ENCODE data around the gene ZNF609. TPM values are rescaled to one million over a fixed set of nuclear protein-coding genes. Genes with fewer than 3 reads are reported as not detected.
"Not testable (repeated sequence)": the region's sequence is repeated elsewhere in the genome, so short reads cannot be mapped to it uniquely, and the experiment has no call there.

ZNF609 gene
- total RNA-seq, 1 donor from 2014 or later = 11.3 TPM

- FAIRE-seq (no peak), DNase-seq (ENCODE audit: low read depth) (no peak)
- no peak for TF ChIP-seq CTCF (IDR thresholded peaks at IDR 0.05; ENCODE audit: insufficient read depth, low read length, severe bottlenecking)
- Histone ChIP-seq H3K4me3 (ENCODE audit: low read depth, low read length) (no peak overlapping the region), H3K27me3 (ENCODE audit: control insufficient read depth, insufficient read depth, low read length) (no peaks in the 10 kb centered on the region), H3K36me3 (ENCODE audit: control insufficient read depth, insufficient read depth, low read length) (no peaks in the 10 kb centered on the region)
Observed at GRCh38 chr15:64624242-64624641, 163.9 kb downstream of the ZNF609 start.

GRCh38 chr15:64629063-64629462 lies 168.7 kb downstream of the ZNF609 start:
- DNase-seq (ENCODE audit: low read depth) = no peak
- H3K36me3 ChIP-seq (ENCODE audit: control insufficient read depth, insufficient read depth, low read length) = peaks cover 1% of the 10 kb centered on the region

GRCh38 chr15:64630396-64631107 lies 170.2 kb downstream of the ZNF609 start:
- Histone ChIP-seq H3K4me3 (ENCODE audit: low read depth, low read length) (no peak overlapping the region), H3K36me3 (ENCODE audit: control insufficient read depth, insufficient read depth, low read length) (peaks cover 1% of the 10 kb centered on the region), H3K27me3 (ENCODE audit: control insufficient read depth, insufficient read depth, low read length) (no peaks in the 10 kb centered on the region)
- FAIRE-seq = no peak
- DNase-seq (ENCODE audit: low read depth) = no peak
- TF ChIP-seq CTCF (IDR thresholded peaks at IDR 0.05; ENCODE audit: insufficient read depth, low read length, severe bottlenecking) = no peak

More at GRCh38 chr15:64629063-64629462, 168.7 kb downstream of the ZNF609 start:
- FAIRE-seq = no peak
- no peaks in the 10 kb centered on the region for H3K27me3 ChIP-seq (ENCODE audit: control insufficient read depth, insufficient read depth, low read length)
- no peak for TF ChIP-seq CTCF (IDR thresholded peaks at IDR 0.05; ENCODE audit: insufficient read depth, low read length, severe bottlenecking)
- H3K4me3 ChIP-seq (ENCODE audit: low read depth, low read length) = no peak overlapping the region

- FAIRE-seq; H3K27me3 ChIP-seq (ENCODE audit: control insufficient read depth, insufficient read depth, low read length); H3K36me3 ChIP-seq (ENCODE audit: control insufficient read depth, insufficient read depth, low read length); H3K4me3 ChIP-seq (ENCODE audit: low read depth, low read length); DNase-seq (ENCODE audit: low read depth): not testable (repeated sequence)
Observed at GRCh38 chr15:64632639-64633038, 172.3 kb downstream of the ZNF609 start.

- Histone ChIP-seq H3K36me3 (ENCODE audit: control insufficient read depth, insufficient read depth, low read length) (peaks cover 1% of the 10 kb centered on the region), H3K4me3 (ENCODE audit: low read depth, low read length) (no peak overlapping the region), H3K27me3 (ENCODE audit: control insufficient read depth, insufficient read depth, low read length) (no peaks in the 10 kb centered on the region)
- no peak for FAIRE-seq
- TF ChIP-seq CTCF (IDR thresholded peaks at IDR 0.05; ENCODE audit: insufficient read depth, low read length, severe bottlenecking) = no peak
- DNase-seq (ENCODE audit: low read depth) = no peak
Observed at GRCh38 chr15:64633332-64633731, 173.0 kb downstream of the ZNF609 start.

- no peak for FAIRE-seq
- Histone ChIP-seq H3K4me3 (ENCODE audit: low read depth, low read length) (no peak overlapping the region), H3K27me3 (ENCODE audit: control insufficient read depth, insufficient read depth, low read length) (no peaks in the 10 kb centered on the region), H3K36me3 (ENCODE audit: control insufficient read depth, insufficient read depth, low read length) (peaks cover 1% of the 10 kb centered on the region)
- no peak for DNase-seq (ENCODE audit: low read depth)
- no peak for TF ChIP-seq CTCF (IDR thresholded peaks at IDR 0.05; ENCODE audit: insufficient read depth, low read length, severe bottlenecking)
Observed at GRCh38 chr15:64634027-64634426, 173.6 kb downstream of the ZNF609 start.
